GM19043 (cell line): ENCODE measurements around the gene TMEM45B.
"Not testable (repeated sequence)": the region's sequence is repeated elsewhere in the genome, so short reads cannot be mapped to it uniquely, and the experiment has no call there.

Experiments
- ATAC-seq: cut with Tn5 transposase; IDR thresholded peaks from one replicate; pipeline ENCODE4 v1.9.1; 2021; ENCODE audit warnings: low read depth; ENCODE audit not compliant: unreplicated experiment

TMEM45B gene

DNA sequence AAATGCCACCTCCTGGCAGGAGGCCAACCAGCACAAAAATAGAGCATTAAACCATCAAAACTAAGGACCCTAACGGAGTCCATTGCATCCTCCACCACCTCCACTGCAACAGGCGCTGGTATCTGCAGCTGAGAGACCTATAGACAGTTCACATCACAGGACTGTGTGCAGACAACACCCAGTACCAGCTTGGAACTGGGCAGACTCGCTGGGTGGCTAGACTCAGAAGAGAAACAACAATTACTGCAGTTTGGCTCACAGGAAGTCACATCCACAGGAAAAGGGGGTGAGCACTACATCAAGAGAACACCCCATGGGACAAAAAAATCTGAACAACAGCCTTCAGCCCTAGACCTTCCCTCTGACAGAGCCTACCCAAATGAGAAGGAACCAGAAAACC, 11.6 kb upstream of the TMEM45B start:
- ATAC-seq = no peak

DNA sequence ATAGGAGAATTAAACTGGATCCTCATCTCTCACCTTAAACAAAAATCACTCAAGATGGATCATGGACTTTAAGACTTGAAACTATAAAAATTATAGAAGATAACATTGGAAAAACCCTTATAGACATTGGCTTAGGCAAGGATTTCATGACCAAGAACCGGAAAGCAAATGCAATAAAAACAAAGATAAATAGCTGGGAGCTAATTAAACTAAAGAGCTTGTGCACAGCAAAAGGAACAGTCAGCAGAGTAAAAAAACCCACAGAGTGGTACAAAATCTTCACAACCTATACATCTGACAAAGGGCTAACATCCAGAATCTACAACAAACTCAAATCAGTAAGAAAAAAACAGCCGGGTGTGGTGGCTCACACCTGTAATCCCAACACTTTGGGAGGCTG, 7.4 kb upstream of the TMEM45B start:
- ATAC-seq = not testable (repeated sequence)

DNA sequence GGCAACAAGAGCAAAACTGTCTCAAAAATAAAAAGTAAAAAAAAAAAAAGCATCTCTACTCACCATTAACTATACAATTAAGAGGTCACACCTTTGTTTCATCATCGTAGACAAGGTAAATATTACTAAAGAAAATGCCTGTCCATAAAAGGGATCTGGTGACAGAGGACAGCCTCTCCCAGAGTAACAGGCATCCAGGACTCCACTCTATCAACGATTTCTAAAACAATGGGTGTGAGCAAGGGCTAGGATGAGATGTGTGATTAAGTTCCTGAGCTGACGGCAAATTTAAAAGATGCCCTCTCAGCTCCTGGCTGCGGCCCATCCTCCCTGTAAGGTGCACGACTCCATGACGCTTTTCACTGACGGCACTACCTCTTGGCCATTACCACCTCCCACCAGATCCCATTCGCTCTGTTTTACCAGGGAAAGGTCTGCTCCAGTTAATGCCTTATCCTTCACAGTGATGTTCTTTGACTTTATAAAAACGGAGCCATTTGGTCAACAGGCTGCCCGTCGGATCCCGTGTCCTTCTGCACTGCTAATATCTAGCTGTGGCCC, 2.3 kb upstream of the TMEM45B start:
- no peak for ATAC-seq

DNA sequence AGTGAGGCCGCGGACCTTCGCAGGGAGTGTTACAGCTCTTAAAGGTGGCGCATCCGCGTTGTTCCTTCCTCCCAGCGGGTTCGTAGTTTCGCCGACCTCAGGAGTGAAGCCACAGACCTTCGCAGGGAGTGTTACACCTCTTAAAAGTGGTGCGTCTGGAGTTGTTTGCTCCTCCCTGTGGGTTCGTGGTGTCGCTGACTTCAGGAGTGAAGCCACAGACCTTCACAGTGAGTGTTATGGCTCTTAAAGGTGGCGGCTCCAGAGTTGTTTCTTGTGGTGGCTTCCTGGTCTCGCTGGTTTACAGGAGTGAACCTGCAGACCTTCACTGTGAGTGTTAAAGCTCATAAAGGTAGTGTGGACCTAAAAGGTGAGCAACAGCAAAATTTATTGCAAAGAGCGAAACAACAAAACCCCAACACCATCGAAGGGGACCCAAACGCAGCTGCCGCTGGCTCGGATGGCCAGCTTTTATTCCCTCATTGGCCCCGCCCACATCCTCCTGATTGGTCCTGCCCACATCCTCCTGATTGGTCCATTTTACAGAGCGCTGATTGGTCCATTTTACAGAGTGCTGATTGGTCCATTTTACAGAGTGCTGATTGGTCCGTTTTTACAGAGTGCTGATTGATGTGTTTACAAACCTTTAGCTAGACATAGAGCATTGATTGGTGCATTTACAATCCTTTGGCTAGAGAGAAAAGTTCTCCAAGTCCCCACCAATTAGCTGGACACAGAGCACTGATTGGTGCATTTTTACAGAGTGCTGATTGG, 1.2 kb upstream of the TMEM45B start:
- no peak for ATAC-seq

DNA sequence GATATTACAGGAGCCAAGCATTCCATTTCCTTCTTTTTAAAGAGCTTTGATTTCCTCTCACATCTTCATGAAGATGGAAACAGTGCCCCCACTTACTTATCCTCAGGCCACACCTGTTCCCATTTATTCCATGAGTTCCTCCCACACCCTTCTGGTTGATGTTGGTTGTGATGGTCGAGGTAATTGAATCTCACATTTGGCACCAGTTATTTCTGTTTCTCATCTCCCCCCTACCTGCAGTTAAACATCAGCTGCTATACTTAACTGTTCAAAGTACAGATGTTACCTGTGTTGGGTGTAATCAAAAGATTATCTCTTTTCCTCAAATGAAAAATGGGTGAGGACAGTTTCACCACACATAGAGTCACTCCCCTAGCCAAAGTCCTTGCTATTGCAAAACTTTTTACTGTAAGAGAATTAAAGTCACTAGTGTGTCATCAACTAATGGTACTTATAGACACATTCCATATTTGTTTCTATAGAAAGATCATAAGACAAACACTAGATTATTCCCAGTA, 1.9 kb downstream of the TMEM45B start:
- ATAC-seq = no peak

DNA sequence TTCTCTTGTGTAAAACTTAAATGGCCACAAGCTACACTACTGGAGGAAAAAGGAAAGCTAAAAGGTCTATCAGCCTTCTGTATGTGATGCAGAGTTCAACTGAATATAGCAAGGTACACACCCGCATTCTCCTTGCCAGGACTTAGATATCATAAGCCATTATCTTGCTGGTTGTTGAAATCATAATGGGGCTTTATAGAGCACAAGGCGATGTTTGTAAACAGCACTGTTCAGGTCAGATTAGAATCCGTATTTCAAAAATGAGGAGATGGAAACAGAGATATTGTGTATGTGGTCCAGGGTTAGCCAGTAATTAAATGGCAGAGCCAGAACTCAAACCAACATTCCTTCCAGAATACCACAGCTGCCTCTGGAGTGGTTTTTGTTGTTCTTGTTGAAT, 2.6 kb downstream of the TMEM45B start:
- ATAC-seq = not testable (repeated sequence)

DNA sequence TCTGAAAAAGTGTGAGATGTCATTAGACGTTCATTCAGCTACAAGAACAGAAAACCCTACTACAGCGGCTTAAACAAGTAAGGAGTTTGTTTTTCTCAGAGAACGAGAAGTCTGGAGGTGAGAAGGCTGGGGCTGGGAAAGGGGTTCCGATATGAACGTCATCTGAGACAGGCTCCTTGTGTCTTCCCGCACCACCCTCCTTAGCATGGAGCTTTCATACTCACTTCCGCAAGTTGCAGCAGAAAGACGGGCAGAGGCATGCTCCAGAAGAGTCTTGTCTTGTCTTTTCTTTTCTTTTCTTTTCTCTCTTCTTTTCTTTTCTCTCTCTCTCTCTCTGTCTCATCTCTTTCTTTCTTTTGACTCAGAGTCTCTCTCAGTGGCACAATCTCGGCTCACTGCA, 3.6 kb downstream of the TMEM45B start:
- ATAC-seq = no peak

DNA sequence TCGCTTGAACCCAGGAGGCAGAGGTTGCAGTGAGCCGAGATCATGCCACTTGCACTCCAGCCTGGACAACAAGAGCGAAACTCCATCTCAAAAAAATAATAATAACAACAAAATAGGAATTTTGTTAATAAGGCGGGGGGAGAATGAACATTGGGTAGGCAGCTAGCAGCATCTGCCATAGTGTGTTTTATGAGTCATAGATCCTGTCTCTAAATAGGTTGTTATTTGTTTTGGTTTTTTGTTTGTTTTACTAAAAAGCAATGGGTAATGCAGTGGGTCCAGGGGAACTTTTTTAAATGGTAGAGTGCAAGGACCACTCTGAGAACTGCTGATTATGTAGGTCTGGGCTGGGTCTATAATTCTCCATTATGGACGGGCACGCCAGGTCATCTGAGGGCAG, 4.6 kb downstream of the TMEM45B start:
- ATAC-seq = not testable (repeated sequence)

DNA sequence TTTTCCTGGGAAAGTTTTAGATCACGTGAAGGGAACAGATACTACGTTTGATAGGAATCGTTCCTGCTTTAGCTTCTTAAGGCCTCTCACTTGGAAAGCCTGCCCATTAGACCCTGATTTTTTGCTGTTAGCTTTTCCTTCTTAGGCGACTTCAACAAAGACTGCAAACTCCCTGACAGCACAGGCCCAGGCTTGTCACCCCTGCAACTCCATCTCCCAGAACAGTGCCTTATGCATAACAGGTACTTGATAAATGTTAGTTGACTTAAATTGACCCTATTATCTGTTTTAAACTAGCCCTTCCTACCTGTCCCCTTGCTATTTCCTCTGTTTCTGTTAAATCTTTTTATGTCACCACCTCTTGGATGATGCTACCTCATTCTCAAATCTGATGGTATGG, 7.6 kb downstream of the TMEM45B start:
- not testable (repeated sequence) for ATAC-seq

DNA sequence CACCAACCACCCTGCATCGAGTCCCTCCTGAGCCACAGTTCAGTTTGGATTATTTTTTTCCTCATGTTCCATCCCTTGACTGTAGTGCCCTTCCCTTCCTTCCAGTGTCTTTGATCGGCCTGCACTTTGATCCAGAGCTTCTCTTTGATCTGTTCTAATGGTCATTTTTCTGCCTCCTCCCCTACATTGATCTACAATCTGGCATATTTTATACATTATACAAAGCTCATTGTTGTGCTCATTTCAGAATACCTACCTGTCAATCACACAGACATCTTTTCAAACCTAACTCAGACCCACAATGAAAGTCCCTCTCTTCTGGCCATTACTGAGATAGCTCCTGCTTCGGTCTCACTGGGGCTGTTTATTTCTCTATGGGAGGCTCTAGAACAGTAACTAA, 8.2 kb downstream of the TMEM45B start:
- ATAC-seq = not testable (repeated sequence)

DNA sequence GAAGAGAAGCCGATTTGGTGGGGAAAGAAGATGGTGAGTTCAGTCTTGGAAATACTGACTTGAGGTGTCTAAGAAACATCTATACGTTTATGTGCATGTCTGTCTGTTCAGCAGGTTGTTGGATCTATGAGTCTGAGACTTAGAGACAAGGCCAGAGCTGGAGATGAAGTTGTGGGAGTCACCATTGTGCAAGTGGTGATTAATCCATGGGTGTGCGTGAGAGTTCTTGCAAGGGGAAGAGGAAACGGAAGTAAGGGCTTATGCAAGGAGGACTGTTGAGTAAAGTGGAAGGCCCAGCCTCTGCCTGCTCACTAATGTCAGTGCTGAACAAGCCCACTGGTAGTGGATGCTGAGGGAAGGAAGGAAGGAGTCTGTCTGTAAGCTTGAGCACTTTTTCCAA, 9.7 kb downstream of the TMEM45B start:
- no peak for ATAC-seq

DNA sequence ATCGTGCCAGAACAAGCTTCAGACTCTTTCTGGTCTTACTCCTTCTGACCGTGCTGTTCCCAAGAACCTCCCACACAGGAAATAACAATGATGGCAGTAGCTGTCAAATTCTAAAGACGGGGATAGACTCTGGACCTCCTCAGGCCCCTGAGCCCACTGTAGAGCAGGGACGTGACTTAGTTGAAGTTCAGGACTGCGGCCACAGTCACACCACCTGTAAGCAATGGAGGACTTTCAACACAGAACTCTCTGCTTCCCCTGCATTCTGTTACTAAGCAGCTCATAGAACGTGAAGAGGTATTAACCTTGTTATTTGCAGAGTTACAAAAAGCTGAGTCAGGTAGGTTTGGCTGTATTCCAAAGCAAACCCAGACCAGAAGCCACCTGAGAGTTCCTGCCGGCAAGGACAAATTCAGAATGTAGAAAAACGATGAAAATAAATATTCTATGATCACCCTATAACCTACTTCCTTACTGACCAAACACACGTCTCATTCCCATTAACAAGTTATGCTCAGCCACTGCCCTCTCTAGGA, 12.7 kb downstream of the TMEM45B start:
- ATAC-seq = no peak

DNA sequence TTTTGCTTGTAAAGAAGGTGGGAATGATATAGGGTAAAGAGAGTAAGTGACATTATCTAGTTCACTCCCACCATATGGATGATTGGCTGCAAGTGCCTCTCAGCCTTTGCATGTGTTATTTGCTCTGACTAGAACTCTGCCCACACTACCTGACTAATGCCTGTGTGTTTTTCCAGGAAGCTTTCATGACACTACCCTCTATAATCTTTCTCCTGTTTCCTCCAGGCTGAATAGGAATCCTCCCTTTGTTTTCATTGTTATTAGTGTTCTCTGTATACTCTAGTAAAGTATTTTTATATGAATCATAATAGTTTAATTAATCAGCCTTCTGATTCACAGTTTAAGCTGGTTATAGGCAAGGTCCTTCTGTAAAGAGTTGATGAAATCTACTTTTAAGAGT, 13.8 kb downstream of the TMEM45B start:
- ATAC-seq = not testable (repeated sequence)

DNA sequence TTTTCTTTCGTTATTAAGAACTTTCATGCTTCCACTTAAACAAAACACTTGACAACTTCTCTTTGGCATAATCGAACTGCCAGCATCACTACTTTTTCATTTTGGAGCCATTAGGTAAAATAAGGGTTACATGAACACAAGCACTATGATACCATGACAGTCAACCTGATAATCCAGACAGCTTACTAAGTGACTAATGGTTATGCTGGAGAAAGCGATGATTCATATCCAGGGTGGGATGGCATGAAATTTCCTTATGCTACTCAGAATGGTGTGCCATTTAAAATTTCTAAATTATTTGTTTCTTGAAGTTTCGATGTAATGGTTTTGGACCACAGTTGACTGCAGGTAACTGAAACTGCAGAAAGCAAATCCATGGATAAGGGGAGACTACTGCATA, 15.6 kb downstream of the TMEM45B start:
- ATAC-seq = not testable (repeated sequence)

DNA sequence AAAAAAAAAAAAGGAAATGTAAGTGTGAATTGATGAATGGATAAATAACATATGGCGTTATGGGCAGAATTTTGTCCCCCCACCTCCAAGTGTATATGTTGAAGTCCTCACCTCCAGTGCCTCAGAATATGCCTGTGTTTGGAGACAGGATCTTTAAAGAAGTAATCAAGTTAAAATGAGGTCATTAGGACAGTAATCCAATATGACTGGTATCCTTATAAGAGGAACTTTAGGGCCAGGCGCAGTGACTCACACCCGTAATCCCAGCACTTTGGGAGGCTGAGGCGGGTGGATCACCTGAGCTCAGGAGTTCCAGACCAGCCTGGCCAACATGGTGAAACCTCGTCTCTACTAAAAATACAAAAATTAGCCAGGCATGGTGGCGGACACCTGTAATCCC, 17.6 kb downstream of the TMEM45B start:
- ATAC-seq = not testable (repeated sequence)

DNA sequence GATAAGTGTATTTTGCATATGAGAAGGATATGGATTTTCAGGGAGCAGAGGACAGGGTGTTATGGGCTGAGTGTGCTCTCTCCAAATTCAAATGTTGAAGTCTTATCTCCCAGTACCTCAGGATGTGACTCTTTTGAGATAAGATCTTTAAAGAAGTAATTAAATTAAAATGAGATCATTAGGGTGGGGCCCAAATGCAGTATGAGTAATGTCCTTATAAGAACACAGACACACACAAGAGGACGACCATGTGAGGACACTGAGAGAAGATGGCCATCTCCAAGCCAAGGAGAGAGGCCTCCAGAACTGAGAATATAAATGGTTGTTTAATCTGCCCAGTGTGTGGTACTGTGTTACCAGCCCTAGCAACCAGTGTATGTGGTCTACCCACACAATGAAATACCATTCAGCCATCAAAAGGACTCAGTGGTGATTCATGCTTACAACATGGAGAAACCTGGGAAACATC, 20.8 kb downstream of the TMEM45B start:
- not testable (repeated sequence) for ATAC-seq

DNA sequence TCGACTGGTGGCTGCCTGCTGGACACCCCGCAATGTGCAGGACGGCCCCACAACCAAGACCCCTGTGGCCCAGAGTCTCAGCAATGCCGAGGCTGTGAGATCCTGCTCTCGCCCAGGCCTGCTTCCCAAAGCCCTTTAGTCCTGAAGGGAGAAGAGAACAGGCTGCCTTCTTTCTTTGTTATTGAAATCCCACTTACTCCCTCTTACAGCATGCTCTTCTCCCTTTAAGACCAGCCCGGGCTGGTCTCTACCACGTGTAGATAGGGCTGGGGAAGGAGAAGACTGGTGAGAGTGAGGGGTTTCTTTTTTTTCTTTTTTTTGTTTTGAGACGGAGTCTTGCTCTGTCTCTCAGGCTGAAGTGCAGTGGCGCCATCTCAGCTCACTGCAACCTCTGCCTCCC, 21.3 kb downstream of the TMEM45B start:
- ATAC-seq = no peak

DNA sequence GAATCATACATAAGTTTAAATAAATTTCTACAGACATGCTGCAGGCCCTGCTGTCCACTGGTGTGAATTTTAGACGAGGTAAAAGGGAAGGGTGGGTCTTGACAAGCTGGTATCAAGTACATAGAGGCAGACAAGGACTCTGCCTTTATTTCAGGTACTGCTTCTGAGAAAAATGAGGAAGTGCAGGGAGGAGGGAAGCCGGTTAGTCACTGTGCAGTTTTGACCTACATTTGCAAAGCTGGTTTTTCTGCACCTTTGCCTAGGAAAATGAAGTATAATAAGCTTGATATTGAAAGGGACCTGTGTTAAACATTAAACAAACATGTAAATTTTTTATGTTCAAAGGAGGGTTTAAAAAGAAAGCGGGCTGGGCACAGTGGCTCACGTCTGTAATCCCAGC, 24.6 kb downstream of the TMEM45B start:
- no peak for ATAC-seq

DNA sequence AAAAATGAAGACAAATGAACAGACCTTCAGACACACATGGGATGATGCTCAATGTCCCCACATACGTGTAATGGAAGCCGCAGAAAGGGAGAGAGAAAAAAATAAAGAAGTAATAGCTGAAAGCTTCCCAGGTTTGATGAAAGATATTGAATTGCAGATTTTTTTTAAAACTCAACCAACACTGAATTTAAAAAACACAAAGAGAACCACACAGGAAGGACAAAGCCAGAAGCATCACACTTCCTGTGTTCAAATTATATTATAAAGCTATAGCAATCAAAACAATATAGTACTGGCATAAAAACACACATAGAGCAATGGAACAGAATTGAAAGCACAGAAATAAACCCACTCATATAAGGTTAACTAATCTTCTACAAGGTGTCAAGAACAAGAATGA, 26.5 kb downstream of the TMEM45B start:
- no peak for ATAC-seq

DNA sequence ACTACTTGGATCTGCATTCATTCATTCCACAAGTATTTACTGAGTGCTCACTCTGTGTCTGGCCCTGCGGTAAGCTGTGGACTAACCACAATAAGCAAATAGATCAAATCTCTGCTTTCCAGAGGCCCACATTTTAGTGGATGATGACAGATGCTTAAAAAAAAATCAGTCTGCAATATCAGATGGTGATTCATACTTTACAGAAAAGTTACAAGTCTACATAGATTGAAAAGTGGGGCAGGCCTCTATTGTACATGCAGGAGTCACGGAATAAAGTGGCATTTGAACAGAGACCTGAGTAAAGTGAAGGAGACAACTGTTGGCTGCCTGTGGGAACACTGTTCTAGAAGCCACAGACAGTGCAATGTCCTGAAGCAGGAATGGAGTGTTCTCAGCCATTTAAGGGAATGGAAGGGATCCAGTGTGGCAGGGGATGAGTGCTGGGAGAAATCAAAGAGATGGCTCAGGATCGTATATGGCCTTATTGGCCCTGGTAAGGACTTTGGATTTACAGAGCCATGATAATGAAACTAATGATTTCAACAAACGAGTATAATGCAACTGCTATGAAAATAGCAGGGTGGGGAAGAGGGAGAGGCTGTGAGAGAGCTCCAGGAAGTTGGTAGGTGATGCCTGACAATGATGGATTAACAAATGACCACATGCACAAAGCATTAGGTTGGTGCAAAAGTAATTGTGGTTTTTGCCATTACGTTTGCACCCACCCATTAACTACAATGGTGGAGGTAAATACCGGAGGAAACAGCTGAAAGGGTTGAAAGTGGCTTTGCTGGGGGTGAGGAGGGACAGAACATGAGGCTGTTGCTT, 31.1 kb downstream of the TMEM45B start:
- no peak for ATAC-seq

DNA sequence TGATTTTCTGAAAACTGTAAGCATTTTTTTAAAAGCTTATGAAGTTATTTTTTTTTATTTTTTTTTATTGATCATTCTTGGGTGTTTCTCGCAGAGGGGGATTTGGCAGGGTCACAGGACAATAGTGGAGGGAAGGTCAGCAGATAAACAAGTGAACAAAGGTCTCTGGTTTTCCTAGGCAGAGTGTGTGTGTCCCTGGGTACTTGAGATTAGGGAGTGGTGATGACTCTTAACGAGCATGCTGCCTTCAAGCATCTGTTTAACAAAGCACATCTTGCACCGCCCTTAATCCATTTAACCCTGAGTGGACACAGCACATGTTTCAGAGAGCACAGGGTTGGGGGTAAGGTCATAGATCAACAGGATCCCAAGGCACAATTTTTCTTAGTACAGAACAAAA, 31.7 kb downstream of the TMEM45B start:
- ATAC-seq = not testable (repeated sequence)
